HFFc6 (cell line): ENCODE measurements around the gene UAP1L1. TPM values are rescaled to one million over a fixed set of nuclear protein-coding genes. Genes with fewer than 3 reads are reported as not detected.

Experiments
- DNase-seq: peaks from one replicate; pipeline ENCODE4 v3.0.0-alpha.2; 2018
- H3K27ac Mint-ChIP-seq: 2 replicates; pipeline ENCODE4 v1.8.0; 2020; ENCODE audit warnings: mild to moderate bottlenecking, mixed read lengths
- H3K27me3 Mint-ChIP-seq: 2 replicates; pipeline ENCODE4 v1.8.0; 2021; ENCODE audit warnings: mild to moderate bottlenecking, moderate library complexity, mixed read lengths; ENCODE audit not compliant: insufficient read depth
- H3K36me3 Mint-ChIP-seq: 2 replicates; pipeline ENCODE4 v1.8.0; 2021; ENCODE audit warnings: low read depth, mixed read lengths
- H3K4me1 Mint-ChIP-seq: 2 replicates; pipeline ENCODE4 v1.8.0; 2020; ENCODE audit warnings: low read depth, mixed read lengths
- H3K4me3 Mint-ChIP-seq: 2 replicates; pipeline ENCODE4 v1.8.0; 2020; ENCODE audit warnings: mild to moderate bottlenecking, moderate library complexity, mixed read lengths
- H3K9me3 Mint-ChIP-seq: 2 replicates; pipeline ENCODE4 v1.8.0; 2020; ENCODE audit warnings: mild to moderate bottlenecking, mixed read lengths
- CTCF ChIP-seq: fragments of 200-600 bp; sonication (generic); IDR thresholded peaks from 2 replicates; pipeline ENCODE4 v1.5.0; 2021; ENCODE audit warnings: antibody characterized with exemption, mild to moderate bottlenecking
- total RNA-seq, 6 experiments: library from RNA; stranded (reverse); fragmentation: NEBNext Ultra II Directional; extraction: Animal tissue kit (Norgen Biotek cat#: 25700); gene quantifications; 2 replicates in 1 of 6; 3 replicates in 5 of 6; pipeline ENCODE4 v1.2.3, GENCODE V29; 2021

Gene UAP1L1
- total RNA-seq, 6 experiments from 2014 or later, result 9.4 to 13.1 (median 10.6) TPM

GRCh38 chr9:137038916-137039315 lies 38.4 kb upstream of the UAP1L1 start:
- no peak overlapping the region for H3K4me3 Mint-ChIP-seq
- no peaks in the 10 kb centered on the region for H3K4me1 Mint-ChIP-seq
- no peak overlapping the region for H3K27ac Mint-ChIP-seq
- no peaks in the 10 kb centered on the region; the same call in 1 of the 2 replicates for H3K27me3 Mint-ChIP-seq
- no peaks in the 10 kb centered on the region for H3K9me3 Mint-ChIP-seq
- TF ChIP-seq CTCF, result no peak
- no peak for DNase-seq
- no peaks in the 10 kb centered on the region for H3K36me3 Mint-ChIP-seq

GRCh38 chr9:137039611-137040366 lies 37.5 kb upstream of the UAP1L1 start:
- no peak overlapping the region for H3K27ac Mint-ChIP-seq
- H3K9me3 Mint-ChIP-seq, result no peaks in the 10 kb centered on the region
- no peak for DNase-seq
- no peaks in the 10 kb centered on the region for H3K27me3 Mint-ChIP-seq
- H3K4me3 Mint-ChIP-seq, result no peak overlapping the region
- TF ChIP-seq CTCF, result no peak
- peaks cover 2% of the 10 kb centered on the region; the same call in 1 of the 2 replicates for H3K4me1 Mint-ChIP-seq
- no peaks in the 10 kb centered on the region for H3K36me3 Mint-ChIP-seq

GRCh38 chr9:137040568-137040967 lies 36.7 kb upstream of the UAP1L1 start:
- Mint-ChIP-seq H3K4me1 (peaks cover 6% of the 10 kb centered on the region; the same call in 1 of the 2 replicates), H3K36me3 (no peaks in the 10 kb centered on the region)

GRCh38 chr9:137041124-137041523 lies 36.2 kb upstream of the UAP1L1 start:
- no peaks in the 10 kb centered on the region for H3K9me3 Mint-ChIP-seq
- H3K27me3 Mint-ChIP-seq, result no peaks in the 10 kb centered on the region
- H3K36me3 Mint-ChIP-seq, result no peaks in the 10 kb centered on the region
- no peak overlapping the region for H3K27ac Mint-ChIP-seq
- H3K4me1 Mint-ChIP-seq, result peaks cover 6% of the 10 kb centered on the region; the same call in 1 of the 2 replicates
- no peak for TF ChIP-seq CTCF
- no peak overlapping the region for H3K4me3 Mint-ChIP-seq
- DNase-seq, result no peak

More at GRCh38 chr9:137040568-137040967, 36.7 kb upstream of the UAP1L1 start:
- no peaks in the 10 kb centered on the region for H3K9me3 Mint-ChIP-seq
- H3K27me3 Mint-ChIP-seq, result no peaks in the 10 kb centered on the region
- no peak for TF ChIP-seq CTCF
- no peak overlapping the region for H3K4me3 Mint-ChIP-seq
- no peak overlapping the region for H3K27ac Mint-ChIP-seq
- no peak for DNase-seq

GRCh38 chr9:137042751-137043727 lies 34.3 kb upstream of the UAP1L1 start:
- Mint-ChIP-seq H3K4me3 (no peak overlapping the region), H3K36me3 (no peaks in the 10 kb centered on the region), H3K4me1 (peaks cover 6% of the 10 kb centered on the region; the same call in 1 of the 2 replicates), H3K9me3 (no peaks in the 10 kb centered on the region), H3K27ac (no peak overlapping the region), H3K27me3 (peaks cover 3% of the 10 kb centered on the region)
- no peak for DNase-seq
- no peak for TF ChIP-seq CTCF
